Uterus (tissue), 4 donors: ENCODE data around the gene CRISP3. TPM values are rescaled to one million over a fixed set of nuclear protein-coding genes. Genes with fewer than 3 reads are reported as not detected.

Source experiments
- DNase-seq, 2 donors: peaks; one replicate each; pipeline ENCODE4 v3.0.0-alpha.2; 2019 to 2020
- H3K27ac ChIP-seq, 2 donors: fragments of 200-600 bp; sonication (generic); 1 replicate in 1 of 2; 2 replicates in 1 of 2; pipeline ENCODE4 v1.5.1; 2016 to 2018
- H3K27me3 ChIP-seq, 2 donors: fragments of 200-600 bp; sonication (generic); one replicate each; pipeline ENCODE4 v1.5.1; 2018 to 2019; ENCODE audit warnings: control low read depth in 1 of 2
- H3K36me3 ChIP-seq, 2 donors: fragments of 200-600 bp; sonication (generic); one replicate each; pipeline ENCODE4 v1.5.1; 2019; ENCODE audit warnings: control low read depth in 1 of 2
- H3K4me1 ChIP-seq, 2 donors: fragments of 200-600 bp; sonication (generic); one replicate each; pipeline ENCODE4 v1.5.1; 2018 to 2019; ENCODE audit warnings: control low read depth in 1 of 2
- H3K4me3 ChIP-seq, 2 donors: fragments of 200-600 bp; sonication (generic); 1 replicate in 1 of 2; 2 replicates in 1 of 2; pipeline ENCODE4 v1.5.1; 2018 to 2019; ENCODE audit warnings: mild to moderate bottlenecking in 1 of 2
- H3K9me3 ChIP-seq, 2 donors: fragments of 200-600 bp; sonication (generic); one replicate each; pipeline ENCODE4 v1.5.1; 2019; ENCODE audit warnings: control low read depth in 1 of 2
- CTCF ChIP-seq, 4 experiments: fragments of 200-600 bp in 2 of 4; fragments of 450-650 bp in 2 of 4; sonication (generic) in 2 of 4; IDR thresholded peaks; one replicate each; pipeline ENCODE4 v1.5.1; 2016 to 2019; ENCODE audit warnings: antibody characterized with exemption in 4 of 4, mild to moderate bottlenecking in 2 of 4, moderate library complexity in 1 of 4
- POLR2A ChIP-seq, 2 donors: fragments of 450-650 bp; IDR thresholded peaks; one replicate each; pipeline ENCODE4 v1.6.1; 2016; ENCODE audit warnings: antibody characterized with exemption in 2 of 2, mild to moderate bottlenecking in 1 of 2, moderate library complexity in 1 of 2
- intact Hi-C: fragments of 100-400 bp; cut with DNase I; formaldehyde crosslinking; loops from one replicate; pipeline ENCODE4 v1.15.1; 2023; ENCODE audit warnings: low total_unique reads
- total RNA-seq, 4 donors: library from RNA; depleted of rRNA in 3 of 4; stranded (reverse); fragments of >200 nt in 3 of 4; gene quantifications; one replicate each; pipeline versions ENCODE4 v1.1.0 to v1.2.4, GENCODE V29; 2014 to 2023
- donor health status: DM: yes; HTN: yes; CAD: no.

The CRISP3 gene
- total RNA-seq, 4 donors from 2014 or later = 0.35 to 1.7 TPM; not detected in 2

- TF ChIP-seq POLR2A (IDR thresholded peaks at IDR 0.05) (no peak), CTCF (IDR thresholded peaks at IDR 0.05) (no peak)
- H3K27me3 ChIP-seq = no peaks in the 10 kb centered on the region
- H3K4me3 ChIP-seq = no peak overlapping the region
- DNase-seq = no peak
- no peak overlapping the region for H3K27ac ChIP-seq
- H3K4me1 ChIP-seq = no peaks in the 10 kb centered on the region
- H3K9me3 ChIP-seq = no peaks in the 10 kb centered on the region
- no peaks in the 10 kb centered on the region for H3K36me3 ChIP-seq
- intact Hi-C loops = no loop called here
Observed at GRCh38 chr6:49764571-49765236, 20.5 kb upstream of the CRISP3 start.

GRCh38 chr6:49743429-49743828, 759 bp downstream of the CRISP3 start:
- DNase-seq = no peak
- Histone ChIP-seq H3K36me3 (no peaks in the 10 kb centered on the region), H3K4me3 (no peak overlapping the region), H3K27me3 (no peaks in the 10 kb centered on the region), H3K4me1 (no peaks in the 10 kb centered on the region), H3K27ac (no peak overlapping the region), H3K9me3 (no peaks in the 10 kb centered on the region)
- no peak for TF ChIP-seq POLR2A (IDR thresholded peaks at IDR 0.05)
- TF ChIP-seq CTCF (IDR thresholded peaks at IDR 0.05) = no peak
- intact Hi-C loops = no loop called here

- TF ChIP-seq CTCF (IDR thresholded peaks at IDR 0.05) = no peak
- no peaks in the 10 kb centered on the region for H3K4me1 ChIP-seq
- no peaks in the 10 kb centered on the region for H3K9me3 ChIP-seq
- no peaks in the 10 kb centered on the region for H3K36me3 ChIP-seq
- intact Hi-C loops = no loop called here
- no peaks in the 10 kb centered on the region for H3K27me3 ChIP-seq
- no peak overlapping the region for H3K4me3 ChIP-seq
- DNase-seq = no peak
- H3K27ac ChIP-seq = no peak overlapping the region
Observed at GRCh38 chr6:49739423-49739822, 4.8 kb downstream of the CRISP3 start.

- H3K27ac ChIP-seq = no peak overlapping the region
- TF ChIP-seq POLR2A (IDR thresholded peaks at IDR 0.05) (no peak), CTCF (IDR thresholded peaks at IDR 0.05) (no peak)
- intact Hi-C loops = no loop called here
Observed at GRCh38 chr6:49736017-49736508, 8.1 kb downstream of the CRISP3 start.

GRCh38 chr6:49733680-49734079, 10.5 kb downstream of the CRISP3 start:
- Histone ChIP-seq H3K27ac (no peak overlapping the region), H3K4me3 (no peak overlapping the region), H3K27me3 (no peaks in the 10 kb centered on the region), H3K36me3 (no peaks in the 10 kb centered on the region), H3K9me3 (no peaks in the 10 kb centered on the region), H3K4me1 (no peaks in the 10 kb centered on the region)
- DNase-seq = no peak
- intact Hi-C loops = no loop called here
- no peak for TF ChIP-seq CTCF (IDR thresholded peaks at IDR 0.05)
- no peak for TF ChIP-seq POLR2A (IDR thresholded peaks at IDR 0.05)

More at GRCh38 chr6:49736017-49736508, 8.1 kb downstream of the CRISP3 start:
- no peaks in the 10 kb centered on the region for H3K36me3 ChIP-seq
- no peaks in the 10 kb centered on the region for H3K9me3 ChIP-seq
- DNase-seq = no peak
- H3K27me3 ChIP-seq = no peaks in the 10 kb centered on the region
- no peak overlapping the region for H3K4me3 ChIP-seq
- H3K4me1 ChIP-seq = no peaks in the 10 kb centered on the region
